Measurements from ENCODE around the gene EIF2AK3. TPM values are rescaled to one million over a fixed set of nuclear protein-coding genes. Genes with fewer than 3 reads are reported as not detected.
"Not testable (repeated sequence)": the region's sequence is repeated elsewhere in the genome, so short reads cannot be mapped to it uniquely, and the experiment has no call there.

EIF2AK3 gene
- total RNA-seq, 1 donor from 2014 or later = 31.4 TPM

GRCh38 chr2:88560619-88561307, 66.5 kb downstream of the EIF2AK3 start:
- intact Hi-C loops (cut with DNase I) = no loop called here
- DNase-seq (ENCODE audit: low spot score) (no peak), ATAC-seq (no peak)

- no peak for DNase-seq (ENCODE audit: low spot score)
- ATAC-seq = no peak
- intact Hi-C loops (cut with DNase I) = no loop called here
These were observed 70.0 kb downstream of the EIF2AK3 start for GRCh38 chr2:88557290-88557689.

GRCh38 chr2:88556026-88556425, 71.2 kb downstream of the EIF2AK3 start:
- intact Hi-C loops (cut with DNase I) = no loop called here
- ATAC-seq (no peak), DNase-seq (ENCODE audit: low spot score) (no peak)

- ATAC-seq = no peak
- DNase-seq (ENCODE audit: low spot score) = no peak
- intact Hi-C loops (cut with DNase I) = no loop called here
These were observed 73.1 kb downstream of the EIF2AK3 start for GRCh38 chr2:88554189-88554588.

- intact Hi-C loops (cut with DNase I) = no loop called here
- ATAC-seq = no peak
- no peak for DNase-seq (ENCODE audit: low spot score)
These were observed 77.5 kb downstream of the EIF2AK3 start for GRCh38 chr2:88549616-88550292.

- DNase-seq (ENCODE audit: low spot score); intact Hi-C loops (cut with DNase I); ATAC-seq: not testable (repeated sequence)
These were observed 81.0 kb downstream of the EIF2AK3 start for GRCh38 chr2:88546291-88546690.

- no peak for ATAC-seq
- DNase-seq (ENCODE audit: low spot score) = no peak
- intact Hi-C loops (cut with DNase I) = no loop called here
These were observed 82.1 kb downstream of the EIF2AK3 start for GRCh38 chr2:88545118-88545517.

GRCh38 chr2:88543541-88544057, 83.7 kb downstream of the EIF2AK3 start:
- intact Hi-C loops (cut with DNase I) = no loop called here
- no peak for DNase-seq (ENCODE audit: low spot score)
- ATAC-seq = no peak

GRCh38 chr2:88542668-88543067, 84.6 kb downstream of the EIF2AK3 start:
- intact Hi-C loops (cut with DNase I) = no loop called here
- ATAC-seq = no peak
- DNase-seq (ENCODE audit: low spot score) = no peak

- no peak for DNase-seq (ENCODE audit: low spot score)
- intact Hi-C loops (cut with DNase I) = no loop called here
- no peak for ATAC-seq
These were observed 86.9 kb downstream of the EIF2AK3 start for GRCh38 chr2:88540346-88540745.

GRCh38 chr2:88538362-88538917, 88.8 kb downstream of the EIF2AK3 start:
- intact Hi-C loops (cut with DNase I) = no loop called here
- ATAC-seq = no peak

GRCh38 chr2:88537640-88538039, 89.6 kb downstream of the EIF2AK3 start:
- ATAC-seq (no peak), DNase-seq (ENCODE audit: low spot score) (no peak)
- intact Hi-C loops (cut with DNase I) = no loop called here

More at GRCh38 chr2:88538362-88538917, 88.8 kb downstream of the EIF2AK3 start:
- DNase-seq (ENCODE audit: low spot score) = no peak

- DNase-seq (ENCODE audit: low spot score) (no peak), ATAC-seq (no peak)
- intact Hi-C loops (cut with DNase I) = no loop called here
These were observed 97.2 kb downstream of the EIF2AK3 start for GRCh38 chr2:88530081-88530480.

GRCh38 chr2:88521445-88522073, 105.7 kb downstream of the EIF2AK3 start:
- intact Hi-C loops (cut with DNase I) = no loop called here
- ATAC-seq (no peak), DNase-seq (ENCODE audit: low spot score) (no peak)

- intact Hi-C loops (cut with DNase I) = no loop called here
- ATAC-seq (no peak), DNase-seq (ENCODE audit: low spot score) (no peak)
These were observed 109.5 kb downstream of the EIF2AK3 start for GRCh38 chr2:88517759-88518201.

Other genes starting within 250 kb of the EIF2AK3 start
- not detected for gene FOXI3, start 174.8 kb downstream of the EIF2AK3 start, total RNA-seq
- 12.3 TPM for gene RPIA, start 64.2 kb upstream of the EIF2AK3 start, total RNA-seq

All from sciatic nerve (tissue), 2 donors.